GM19023 (cell line): ENCODE data around the gene ADAM10.
A peak's percentile ranks its signal among the peaks of the same experiment; 100 is the strongest.

Experiments
- ATAC-seq: cut with Tn5 transposase; IDR thresholded peaks from one replicate; pipeline ENCODE4 v1.9.1; 2021; ENCODE audit warnings: mild to moderate bottlenecking, moderate library complexity; ENCODE audit not compliant: unreplicated experiment

Gene ADAM10

GRCh38 chr15:58755956-58756355 is 6.4 kb upstream of the ADAM10 start:
- no peak for ATAC-seq

GRCh38 chr15:58755350-58755749 is 5.8 kb upstream of the ADAM10 start:
- ATAC-seq, result no peak

- ATAC-seq, result no peak
Measured at GRCh38 chr15:58752716-58753115, 3.2 kb upstream of the ADAM10 start.

- ATAC-seq, result peak; percentile 35
Measured at GRCh38 chr15:58748852-58749531, 515 bp downstream of the ADAM10 start.

- ATAC-seq, result peak; percentile 4
Measured at GRCh38 chr15:58748040-58748851, 1.3 kb downstream of the ADAM10 start.

- no peak for ATAC-seq
Measured at GRCh38 chr15:58746174-58746573, 3.3 kb downstream of the ADAM10 start.

GRCh38 chr15:58742819-58743502 is 6.5 kb downstream of the ADAM10 start:
- ATAC-seq, result no peak

GRCh38 chr15:58742022-58742813 is 7.3 kb downstream of the ADAM10 start:
- no peak for ATAC-seq

- no peak for ATAC-seq
Measured at GRCh38 chr15:58741032-58741431, 8.5 kb downstream of the ADAM10 start.

- ATAC-seq, result no peak
Measured at GRCh38 chr15:58740436-58740835, 9.1 kb downstream of the ADAM10 start.

GRCh38 chr15:58738046-58738707 is 11.3 kb downstream of the ADAM10 start:
- ATAC-seq, result no peak

- no peak for ATAC-seq
Measured at GRCh38 chr15:58737298-58737697, 12.2 kb downstream of the ADAM10 start.

GRCh38 chr15:58736018-58736643 is 13.4 kb downstream of the ADAM10 start:
- ATAC-seq, result no peak

GRCh38 chr15:58734859-58735258 is 14.6 kb downstream of the ADAM10 start:
- no peak for ATAC-seq

- no peak for ATAC-seq
Measured at GRCh38 chr15:58732625-58733363, 16.7 kb downstream of the ADAM10 start.

- ATAC-seq, result no peak
Measured at GRCh38 chr15:58731756-58732535, 17.6 kb downstream of the ADAM10 start.

GRCh38 chr15:58726867-58727266 is 22.6 kb downstream of the ADAM10 start:
- no peak for ATAC-seq

GRCh38 chr15:58724466-58724865 is 25.0 kb downstream of the ADAM10 start:
- ATAC-seq, result no peak

- no peak for ATAC-seq
Measured at GRCh38 chr15:58717357-58717756, 32.1 kb downstream of the ADAM10 start.
